OCI-LY1 (cell line): ENCODE data around the gene DOCK2.

ENCODE experiments used
- H2AFZ ChIP-seq: fragments of 200-600 bp; sonication (generic), shearing (Covaris generic); 2 replicates; pipeline ENCODE4 v1.6.0; 2014; ENCODE audit warnings: antibody characterized with exemption, mild to moderate bottlenecking, low read length
- H3F3A ChIP-seq: fragments of 200-600 bp; sonication (generic), shearing (Covaris generic); 2 replicates; pipeline ENCODE4 v1.6.0; 2014; ENCODE audit warnings: mild to moderate bottlenecking, antibody characterized with exemption, low read length, moderate library complexity; ENCODE audit not compliant: insufficient read depth
- H3K27ac ChIP-seq: fragments of 200-600 bp; sonication (generic); 2 replicates; pipeline ENCODE4 v1.5.1; 2014; ENCODE audit warnings: low read length, mixed run types, mild to moderate bottlenecking, low read depth; ENCODE audit not compliant: poor library complexity, severe bottlenecking
- H3K27me3 ChIP-seq: fragments of 200-600 bp; sonication (generic); 2 replicates; pipeline ENCODE4 v1.6.0; 2014; ENCODE audit warnings: antibody characterized with exemption, mild to moderate bottlenecking, low read length, moderate library complexity; ENCODE audit not compliant: insufficient read depth
- H3K36me3 ChIP-seq: fragments of 200-600 bp; sonication (generic); 2 replicates; pipeline ENCODE4 v1.6.1; 2014; ENCODE audit warnings: mild to moderate bottlenecking, antibody characterized with exemption, low read length, moderate library complexity, mixed read lengths; ENCODE audit not compliant: insufficient read depth
- H3K4me1 ChIP-seq: fragments of 200-600 bp; sonication (generic); 2 replicates; pipeline ENCODE4 v1.5.1; 2014; ENCODE audit warnings: mild to moderate bottlenecking, low read length, moderate library complexity; ENCODE audit not compliant: insufficient read depth, severe bottlenecking
- H3K4me2 ChIP-seq: fragments of 200-600 bp; sonication (generic), shearing (Covaris generic); 2 replicates; pipeline ENCODE4 v1.6.1; 2014; ENCODE audit warnings: low read length
- H3K4me3 ChIP-seq: fragments of 200-600 bp; sonication (generic); 2 replicates; pipeline ENCODE4 v1.5.1; 2014; ENCODE audit warnings: low read length, low read depth, mild to moderate bottlenecking, mixed read lengths; ENCODE audit not compliant: poor library complexity, severe bottlenecking
- H3K79me2 ChIP-seq: fragments of 200-600 bp; shearing (Covaris generic); 2 replicates; pipeline ENCODE4 v1.6.1; 2016; ENCODE audit warnings: mixed run types, low read length, mixed read lengths; ENCODE audit not compliant: insufficient read depth
- H3K9ac ChIP-seq: fragments of 200-600 bp; sonication (generic), shearing (Covaris generic); 2 replicates; pipeline ENCODE4 v1.6.1; 2014; ENCODE audit warnings: mild to moderate bottlenecking, low read length, mixed read lengths
- H3K9me2 ChIP-seq: fragments of 200-600 bp; sonication (generic), shearing (Covaris generic); 2 replicates; pipeline ENCODE4 v1.6.1; 2014; ENCODE audit warnings: low read depth, mild to moderate bottlenecking, low read length, mixed read lengths
- H3K9me3 ChIP-seq: fragments of 200-600 bp; shearing (Covaris generic); 2 replicates; pipeline ENCODE4 v1.6.1; 2014; ENCODE audit warnings: low read length, mixed read lengths
- H4K20me1 ChIP-seq: fragments of 200-600 bp; sonication (generic), shearing (Covaris generic); 2 replicates; pipeline ENCODE4 v1.6.0; 2016; ENCODE audit warnings: mild to moderate bottlenecking, low read length; ENCODE audit not compliant: insufficient read depth
- CTCF ChIP-seq: fragments of 200-600 bp; sonication (generic), shearing (Covaris generic); IDR thresholded peaks from 2 replicates; pipeline ENCODE4 v1.5.1; 2017; ENCODE audit warnings: mild to moderate bottlenecking, antibody characterized with exemption, low read length, moderate library complexity, mixed read lengths
- EZH2 ChIP-seq: fragments of 200-600 bp; sonication (generic), shearing (Covaris generic); IDR thresholded peaks from 2 replicates; pipeline ENCODE4 v1.8.0; 2017; ENCODE audit warnings: borderline replicate concordance, mixed run types, mild to moderate bottlenecking, antibody characterized with exemption, low read length, moderate library complexity, mixed read lengths

The DOCK2 gene

GRCh38 chr5:170010595-170010994 is 373.5 kb downstream of the DOCK2 start:
- no peaks in the 10 kb centered on the region for H3F3A ChIP-seq
- H3K27ac ChIP-seq = no peak overlapping the region
- no peaks in the 10 kb centered on the region for H4K20me1 ChIP-seq
- H3K9me2 ChIP-seq = no peaks in the 10 kb centered on the region
- no peak overlapping the region for H3K4me2 ChIP-seq
- no peaks in the 10 kb centered on the region for H3K4me1 ChIP-seq
- no peaks in the 10 kb centered on the region for H3K27me3 ChIP-seq
- no peak for TF ChIP-seq EZH2
- H2AFZ ChIP-seq = no peak overlapping the region
- no peak overlapping the region for H3K9ac ChIP-seq
- H3K36me3 ChIP-seq = peaks cover 45% of the 10 kb centered on the region; the same call in 1 of the 2 replicates
- no peaks in the 10 kb centered on the region for H3K79me2 ChIP-seq
- no peaks in the 10 kb centered on the region for H3K9me3 ChIP-seq
- no peak overlapping the region for H3K4me3 ChIP-seq

GRCh38 chr5:170011751-170012150 is 374.7 kb downstream of the DOCK2 start:
- H4K20me1 ChIP-seq = no peaks in the 10 kb centered on the region
- no peaks in the 10 kb centered on the region for H3K9me2 ChIP-seq
- no peak overlapping the region for H3K4me2 ChIP-seq
- H3K9me3 ChIP-seq = no peaks in the 10 kb centered on the region
- H2AFZ ChIP-seq = no peak overlapping the region
- no peaks in the 10 kb centered on the region for H3K27me3 ChIP-seq
- no peaks in the 10 kb centered on the region for H3F3A ChIP-seq
- no peak overlapping the region for H3K27ac ChIP-seq
- H3K9ac ChIP-seq = no peak overlapping the region
- no peak overlapping the region for H3K4me3 ChIP-seq
- H3K36me3 ChIP-seq = peaks cover 45% of the 10 kb centered on the region; the same call in 1 of the 2 replicates
- no peaks in the 10 kb centered on the region for H3K79me2 ChIP-seq
- H3K4me1 ChIP-seq = no peaks in the 10 kb centered on the region
- TF ChIP-seq CTCF (no peak), EZH2 (no peak)

DNA sequence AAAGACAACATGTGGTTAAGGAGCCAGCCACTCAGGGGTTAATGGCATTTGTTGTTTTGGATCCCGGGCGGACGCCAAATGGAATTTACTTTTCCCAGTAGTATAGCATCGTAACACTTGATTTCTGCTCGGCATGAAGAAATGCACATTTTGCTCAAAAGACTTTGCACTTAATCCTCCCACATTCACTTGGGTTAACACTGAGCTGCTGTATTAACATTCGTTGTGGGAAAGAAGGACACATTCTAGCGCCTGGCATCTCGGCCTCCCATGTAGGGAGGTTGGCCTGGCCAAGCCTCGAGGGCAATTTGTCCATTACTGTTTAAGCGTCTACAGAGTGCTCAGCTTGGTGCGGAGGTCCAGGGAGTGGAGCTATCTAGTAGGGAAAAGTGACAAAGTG is 375.5 kb downstream of the DOCK2 start:
- no peak overlapping the region for H3K9ac ChIP-seq
- no peaks in the 10 kb centered on the region for H3F3A ChIP-seq
- no peaks in the 10 kb centered on the region for H4K20me1 ChIP-seq
- H3K4me2 ChIP-seq = no peak overlapping the region
- H3K36me3 ChIP-seq = peaks cover 45% of the 10 kb centered on the region; the same call in 1 of the 2 replicates
- no peaks in the 10 kb centered on the region for H3K27me3 ChIP-seq
- no peaks in the 10 kb centered on the region for H3K79me2 ChIP-seq
- H3K9me3 ChIP-seq = no peaks in the 10 kb centered on the region
- TF ChIP-seq CTCF (no peak), EZH2 (no peak)
- H3K27ac ChIP-seq = no peak overlapping the region
- no peaks in the 10 kb centered on the region for H3K4me1 ChIP-seq
- no peak overlapping the region for H3K4me3 ChIP-seq
- H2AFZ ChIP-seq = no peak overlapping the region
- H3K9me2 ChIP-seq = no peaks in the 10 kb centered on the region

- no peaks in the 10 kb centered on the region for H3K9me2 ChIP-seq
- no peaks in the 10 kb centered on the region for H3F3A ChIP-seq
- peaks cover 30% of the 10 kb centered on the region for H3K36me3 ChIP-seq
- no peak overlapping the region for H3K4me2 ChIP-seq
- no peaks in the 10 kb centered on the region for H3K79me2 ChIP-seq
- no peaks in the 10 kb centered on the region for H3K4me1 ChIP-seq
- no peak overlapping the region for H3K27ac ChIP-seq
- no peaks in the 10 kb centered on the region for H4K20me1 ChIP-seq
- no peak overlapping the region for H2AFZ ChIP-seq
- no peak overlapping the region for H3K4me3 ChIP-seq
- no peaks in the 10 kb centered on the region for H3K9me3 ChIP-seq
- H3K9ac ChIP-seq = no peak overlapping the region
- TF ChIP-seq CTCF = no peak
- no peak for TF ChIP-seq EZH2
- no peaks in the 10 kb centered on the region for H3K27me3 ChIP-seq
Observed at GRCh38 chr5:170020423-170020822, 383.3 kb downstream of the DOCK2 start.
